Suprapubic skin (tissue), 4 donors: ENCODE results near the gene DDX18. TPM values are rescaled to one million over a fixed set of nuclear protein-coding genes. Genes with fewer than 3 reads are reported as not detected.

ENCODE experiments used
- DNase-seq, 2 donors: peaks; one replicate each; pipeline ENCODE4 v3.0.0-alpha.2; 2019; ENCODE audit warnings: low spot score in 2 of 2
- H3K27ac ChIP-seq: fragments of 200-600 bp; sonication (generic); one replicate; pipeline ENCODE4 v1.5.1; 2019
- H3K27me3 ChIP-seq: fragments of 200-600 bp; sonication (generic); one replicate; pipeline ENCODE4 v1.5.1; 2019
- H3K36me3 ChIP-seq: fragments of 200-600 bp; sonication (generic); one replicate; pipeline ENCODE4 v1.5.1; 2019
- H3K4me1 ChIP-seq: fragments of 200-600 bp; sonication (generic); one replicate; pipeline ENCODE4 v1.5.1; 2019
- H3K4me3 ChIP-seq: fragments of 200-600 bp; sonication (generic); one replicate; pipeline ENCODE4 v1.5.1; 2019; ENCODE audit warnings: mild to moderate bottlenecking
- H3K9me3 ChIP-seq: fragments of 200-600 bp; sonication (generic); one replicate; pipeline ENCODE4 v1.5.1; 2019
- CTCF ChIP-seq, 2 donors: fragments of 200-600 bp in 1 of 2; fragments of 450-650 bp in 1 of 2; sonication (generic) in 1 of 2; IDR thresholded peaks; one replicate each; pipeline ENCODE4 v1.5.1; 2016 to 2019; ENCODE audit warnings: antibody characterized with exemption in 2 of 2, mild to moderate bottlenecking in 1 of 2, moderate library complexity in 1 of 2
- EP300 ChIP-seq: sonication (generic); formaldehyde crosslinking; IDR thresholded peaks from one replicate; pipeline ENCODE4 v1.6.1; 2017; ENCODE audit warnings: antibody characterized with exemption
- POLR2A ChIP-seq, 2 donors: fragments of 450-650 bp; IDR thresholded peaks; one replicate each; pipeline ENCODE4 v1.6.1; 2017; ENCODE audit warnings: antibody characterized with exemption in 2 of 2, mild to moderate bottlenecking in 2 of 2, moderate library complexity in 2 of 2
- POLR2AphosphoS5 ChIP-seq, 3 donors: sonication (generic); formaldehyde crosslinking; IDR thresholded peaks; one replicate each; pipeline ENCODE4 v1.6.1; 2017; ENCODE audit warnings: antibody characterized with exemption in 3 of 3
- WGBS: methylation state at CpG from one replicate; pipeline ENCODE4 v1.1.5; 2018; 5-methylcytosine and 5-hydroxymethylcytosine counted together
- total RNA-seq, 4 donors: library from RNA; depleted of rRNA; stranded (reverse); fragments of >200 nt; gene quantifications; one replicate each; pipeline ENCODE4 v1.1.0, GENCODE V29; 2016

Gene DDX18
- total RNA-seq, 4 donors from 2014 or later, result 32.3 to 61.7 (median 39.6) TPM

GRCh38 chr2:117851969-117852368, 37.5 kb downstream of the DDX18 start:
- WGBS, result 49% methylated on average over 3 of the region's 3 CpGs
- H3K9me3 ChIP-seq, result no peaks in the 10 kb centered on the region
- no peak for DNase-seq
- H3K4me1 ChIP-seq, result no peaks in the 10 kb centered on the region
- H3K36me3 ChIP-seq, result no peaks in the 10 kb centered on the region
- H3K4me3 ChIP-seq, result no peak overlapping the region
- peaks cover 56% of the 10 kb centered on the region for H3K27me3 ChIP-seq
- H3K27ac ChIP-seq, result no peak overlapping the region
- no peak for TF ChIP-seq POLR2A (IDR thresholded peaks at IDR 0.05)

- Histone ChIP-seq H3K36me3 (no peaks in the 10 kb centered on the region), H3K4me1 (no peaks in the 10 kb centered on the region), H3K27me3 (peaks cover 46% of the 10 kb centered on the region), H3K9me3 (no peaks in the 10 kb centered on the region), H3K27ac (no peak overlapping the region), H3K4me3 (no peak overlapping the region)
- WGBS, result 91% methylated on average over 1 of the region's 2 CpGs
- DNase-seq, result no peak
- TF ChIP-seq POLR2AphosphoS5 (IDR thresholded peaks at IDR 0.05) (no peak), POLR2A (IDR thresholded peaks at IDR 0.05) (no peak), CTCF (IDR thresholded peaks at IDR 0.05) (no peak), EP300 (no peak)
Observed at GRCh38 chr2:117853316-117853715, 38.8 kb downstream of the DDX18 start.

- Histone ChIP-seq H3K27me3 (peaks cover 46% of the 10 kb centered on the region), H3K4me3 (no peak overlapping the region), H3K4me1 (no peaks in the 10 kb centered on the region), H3K36me3 (no peaks in the 10 kb centered on the region), H3K9me3 (no peaks in the 10 kb centered on the region), H3K27ac (no peak overlapping the region)
- 58% methylated on average over 8 of the region's 8 CpGs for WGBS
- no peak for DNase-seq
- TF ChIP-seq CTCF (IDR thresholded peaks at IDR 0.05), result no peak
- TF ChIP-seq EP300, result no peak
- no peak for TF ChIP-seq POLR2A (IDR thresholded peaks at IDR 0.05)
- TF ChIP-seq POLR2AphosphoS5 (IDR thresholded peaks at IDR 0.05), result no peak
Observed at GRCh38 chr2:117853873-117854272, 39.4 kb downstream of the DDX18 start.

- H3K36me3 ChIP-seq, result no peaks in the 10 kb centered on the region
- DNase-seq, result no peak
- H3K27ac ChIP-seq, result no peak overlapping the region
- H3K4me1 ChIP-seq, result no peaks in the 10 kb centered on the region
- WGBS, result 78% methylated on average over 6 of the region's 6 CpGs
- no peak for TF ChIP-seq POLR2AphosphoS5 (IDR thresholded peaks at IDR 0.05)
- no peak for TF ChIP-seq CTCF (IDR thresholded peaks at IDR 0.05)
- H3K9me3 ChIP-seq, result no peaks in the 10 kb centered on the region
- peaks cover 46% of the 10 kb centered on the region for H3K27me3 ChIP-seq
- no peak overlapping the region for H3K4me3 ChIP-seq
Observed at GRCh38 chr2:117854610-117855009, 40.1 kb downstream of the DDX18 start.

- Histone ChIP-seq H3K4me3 (no peak overlapping the region), H3K36me3 (no peaks in the 10 kb centered on the region), H3K27me3 (peaks cover 54% of the 10 kb centered on the region), H3K4me1 (peaks cover 3% of the 10 kb centered on the region), H3K9me3 (no peaks in the 10 kb centered on the region), H3K27ac (no peak overlapping the region)
- DNase-seq, result no peak
- no peak for TF ChIP-seq CTCF (IDR thresholded peaks at IDR 0.05)
- TF ChIP-seq POLR2AphosphoS5 (IDR thresholded peaks at IDR 0.05), result no peak
- TF ChIP-seq POLR2A (IDR thresholded peaks at IDR 0.05), result no peak
- TF ChIP-seq EP300, result no peak
- 58% methylated on average over 3 of the region's 3 CpGs for WGBS
Observed at GRCh38 chr2:117855886-117856285, 41.4 kb downstream of the DDX18 start.
